ENCODE results near the gene ZNF142. TPM values are rescaled to one million over a fixed set of nuclear protein-coding genes. Genes with fewer than 3 reads are reported as not detected.

Gene ZNF142
- total and polyA plus RNA-seq, 9 of the 15 experiments (the other 6 are each of a cell fraction or from before 2014, with no cell fraction given), result 0.50 to 26.1 (median 4.5) TPM

DNA sequence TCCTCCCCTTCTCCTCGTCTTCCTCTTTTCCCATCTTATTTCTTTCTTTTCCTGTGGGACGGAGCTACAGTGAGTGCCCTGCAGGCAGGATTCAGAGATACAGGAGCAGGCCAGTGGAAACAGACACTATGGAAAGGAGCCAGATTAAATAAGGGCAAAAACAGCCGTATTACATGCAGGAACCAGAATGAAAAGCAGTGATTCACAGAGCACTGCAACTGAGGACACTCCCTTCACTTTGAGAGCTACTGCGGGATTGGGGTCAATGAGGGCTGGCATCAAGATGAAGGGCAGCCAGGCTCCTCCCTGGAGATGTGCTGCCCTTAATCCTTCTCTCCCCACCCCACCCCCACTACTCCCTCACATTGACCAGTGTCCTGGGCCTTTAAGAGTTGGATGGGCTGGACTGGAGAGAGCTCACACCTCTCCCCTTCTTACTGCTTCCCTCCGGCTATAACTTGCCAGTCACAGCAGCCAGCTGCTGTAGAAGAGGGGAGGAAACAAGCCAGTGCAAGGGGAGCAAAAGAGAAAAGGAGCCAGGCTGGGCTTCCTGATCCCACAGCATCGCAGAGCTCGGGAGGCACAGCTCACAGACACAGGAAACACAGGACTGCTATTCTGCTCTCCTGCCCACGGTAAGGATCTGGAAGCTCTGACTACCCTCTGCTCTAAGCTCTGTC is 51.8 kb downstream of the ZNF142 start, which contains the start of gene PLCD4:
TSS of gene PLCD4 (plus strand) at position 464 of the 680 bp plus-strand sequence. CDS start 7,841 bp downstream, outside the sequence.
- no TSS peak for BruUV-seq (replicated peaks)
- CTCF ChIA-PET (ENCODE audit: low intra/inter-chr PET ratio), result no interaction called here
- H3K4me1 ChIP-seq (replicated peaks in 1 of 2; ENCODE audit: control insufficient read depth in 2 of 2, insufficient read depth in 2 of 2, low read length in 2 of 2), result no peaks in the 10 kb centered on the region; a peak in 1 of 5 replicates
- ATAC-seq (no peak), FAIRE-seq (no peak), DNase-seq (ENCODE audit: extremely low read depth in 1 of 4, low spot score in 3 of 4) (no peak)
- H3K4me2 ChIP-seq (ENCODE audit: insufficient read depth, low read length), result no peak within 1 kb of the TSS
- intact Hi-C loops (cut with micrococcal nuclease), result no loop called here
- H4K20me1 ChIP-seq (replicated peaks; ENCODE audit: control insufficient read depth, insufficient read depth, low read length), result no peaks in the 10 kb centered on the region
- no peaks in the 10 kb centered on the region for H3K36me3 ChIP-seq (ENCODE audit: control insufficient read depth, insufficient read depth, low read length)
- in situ Hi-C loops (cut with MboI), result no loop called here
- TF ChIP-seq MEIS2 (IDR thresholded peaks at IDR 0.05; ENCODE audit: partially characterized antibody), result no peak
- no peak for TF ChIP-seq ZNF143 (CRISPR knock-in tag; IDR thresholded peaks at IDR 0.05)
- TF ChIP-seq, protein P1, sequence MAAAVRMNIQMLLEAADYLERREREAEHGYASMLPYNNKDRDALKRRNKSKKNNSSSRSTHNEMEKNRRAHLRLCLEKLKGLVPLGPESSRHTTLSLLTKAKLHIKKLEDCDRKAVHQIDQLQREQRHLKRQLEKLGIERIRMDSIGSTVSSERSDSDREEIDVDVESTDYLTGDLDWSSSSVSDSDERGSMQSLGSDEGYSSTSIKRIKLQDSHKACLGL (CRISPR knock-in tag; IDR thresholded peaks at IDR 0.05; ENCODE audit: borderline replicate concordance, poor library complexity, severe bottlenecking), result no peak
- no peak for TF ChIP-seq RREB1 (CRISPR knock-in tag; IDR thresholded peaks at IDR 0.05)
- TF ChIP-seq, protein P2, sequence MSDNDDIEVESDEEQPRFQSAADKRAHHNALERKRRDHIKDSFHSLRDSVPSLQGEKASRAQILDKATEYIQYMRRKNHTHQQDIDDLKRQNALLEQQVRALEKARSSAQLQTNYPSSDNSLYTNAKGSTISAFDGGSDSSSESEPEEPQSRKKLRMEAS (CRISPR knock-in tag; IDR thresholded peaks at IDR 0.05), result no peak
- TF ChIP-seq ZNF444 (CRISPR knock-in tag; IDR thresholded peaks at IDR 0.05), result no peak
- TF ChIP-seq SMAD1 (IDR thresholded peaks at IDR 0.05; ENCODE audit: low read depth, low read length, partially characterized antibody), result no peak
- no peak for TF ChIP-seq ZFP1 (CRISPR knock-in tag; IDR thresholded peaks at IDR 0.05)
- TF ChIP-seq PHB (CRISPR knock-in tag; IDR thresholded peaks at IDR 0.05), result no peak
- no peak for TF ChIP-seq RCOR1 (IDR thresholded peaks at IDR 0.05; ENCODE audit: borderline replicate concordance in 1 of 2, low read depth in 2 of 2, low read length in 2 of 2)
- TF ChIP-seq CBX1 (IDR thresholded peaks at IDR 0.05; ENCODE audit: low read depth), result no peak
- TF ChIP-seq FOS (IDR thresholded peaks at IDR 0.05; ENCODE audit: extremely low read depth, insufficient read length), result no peak
- TF ChIP-seq RAD51 (IDR thresholded peaks at IDR 0.05; ENCODE audit: borderline replicate concordance, low read depth), result no peak
- TF ChIP-seq RFX5 (IDR thresholded peaks at IDR 0.05; ENCODE audit: low read depth, low read length), result no peak
- TF ChIP-seq, protein P3, sequence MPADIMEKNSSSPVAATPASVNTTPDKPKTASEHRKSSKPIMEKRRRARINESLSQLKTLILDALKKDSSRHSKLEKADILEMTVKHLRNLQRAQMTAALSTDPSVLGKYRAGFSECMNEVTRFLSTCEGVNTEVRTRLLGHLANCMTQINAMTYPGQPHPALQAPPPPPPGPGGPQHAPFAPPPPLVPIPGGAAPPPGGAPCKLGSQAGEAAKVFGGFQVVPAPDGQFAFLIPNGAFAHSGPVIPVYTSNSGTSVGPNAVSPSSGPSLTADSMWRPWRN (IDR thresholded peaks at IDR 0.05; ENCODE audit: low read depth), result no peak
- TF ChIP-seq ZNF184 (CRISPR knock-in tag; IDR thresholded peaks at IDR 0.05), result no peak
- no peaks in the 10 kb centered on the region for H3K79me2 ChIP-seq (ENCODE audit: control insufficient read depth, insufficient read depth, low read length)
- no peaks in the 10 kb centered on the region for H3K9me3 ChIP-seq (replicated peaks; ENCODE audit: control insufficient read depth, insufficient read depth, low read depth, low read length)
- 0% methylated on average over 5 of the region's 8 CpGs for WGBS (ENCODE audit: insufficient coverage, low coverage, missing lambda C conversion rate)
- H3K27ac ChIP-seq (ENCODE audit: extremely low read depth, low read depth, low read length), result no peak within 1 kb of the TSS
- H3K9ac ChIP-seq (ENCODE audit: insufficient read depth in 1 of 2, low read depth in 2 of 2, low read length in 2 of 2), result no peak within 1 kb of the TSS
- POLR2A ChIA-PET, result interaction anchor here (0.5 to 1.3 kb wide), 4 partner anchors 9 to 391 kb away, joined by 3 to 4 read pairs (median 4); partner anchors contain the start of gene ARPC2
- H3K4me3 ChIP-seq, result no peak within 1 kb of the TSS
- H3K9me1 ChIP-seq (ENCODE audit: control insufficient read depth, insufficient read depth, low read length), result no peaks in the 10 kb centered on the region
- H3K27me3 ChIP-seq (ENCODE audit: control insufficient read depth in 2 of 2, insufficient read depth in 2 of 2, low read length in 2 of 2), result peaks cover 9 to 13% of the 10 kb centered on the region in 2 experiments; a peak in 3 of 5 replicates
- no peak within 1 kb of the TSS for H2AFZ ChIP-seq (ENCODE audit: low read depth, low read length)

Data from K562 (cell line).